C4-2B (cell line): ENCODE results near the gene TMEM167B.

ENCODE experiments used
- ZFX ChIP-seq: fragments of 450-650 bp; IDR thresholded peaks from 2 replicates; pipeline ENCODE4 v1.6.1; 2017
- TF ChIP-seq, protein P1 (sequence below): fragments of 450-650 bp; conservative IDR thresholded peaks from 2 replicates; pipeline ENCODE4 v1.5.1; 2017; ENCODE audit warnings: mild to moderate bottlenecking

- TF ChIP-seq, protein P1, sequence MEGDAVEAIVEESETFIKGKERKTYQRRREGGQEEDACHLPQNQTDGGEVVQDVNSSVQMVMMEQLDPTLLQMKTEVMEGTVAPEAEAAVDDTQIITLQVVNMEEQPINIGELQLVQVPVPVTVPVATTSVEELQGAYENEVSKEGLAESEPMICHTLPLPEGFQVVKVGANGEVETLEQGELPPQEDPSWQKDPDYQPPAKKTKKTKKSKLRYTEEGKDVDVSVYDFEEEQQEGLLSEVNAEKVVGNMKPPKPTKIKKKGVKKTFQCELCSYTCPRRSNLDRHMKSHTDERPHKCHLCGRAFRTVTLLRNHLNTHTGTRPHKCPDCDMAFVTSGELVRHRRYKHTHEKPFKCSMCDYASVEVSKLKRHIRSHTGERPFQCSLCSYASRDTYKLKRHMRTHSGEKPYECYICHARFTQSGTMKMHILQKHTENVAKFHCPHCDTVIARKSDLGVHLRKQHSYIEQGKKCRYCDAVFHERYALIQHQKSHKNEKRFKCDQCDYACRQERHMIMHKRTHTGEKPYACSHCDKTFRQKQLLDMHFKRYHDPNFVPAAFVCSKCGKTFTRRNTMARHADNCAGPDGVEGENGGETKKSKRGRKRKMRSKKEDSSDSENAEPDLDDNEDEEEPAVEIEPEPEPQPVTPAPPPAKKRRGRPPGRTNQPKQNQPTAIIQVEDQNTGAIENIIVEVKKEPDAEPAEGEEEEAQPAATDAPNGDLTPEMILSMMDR: no peak
- no peak for TF ChIP-seq ZFX
These were observed 43.3 kb downstream of the TMEM167B start for GRCh38 chr1:109133815-109134214.
